SU-DHL-6 (cell line): ENCODE data around the gene CUL7.

Source experiments
- EZH2phosphoT487 ChIP-seq: fragments of 200-600 bp; sonication (generic), shearing (Covaris generic); conservative IDR thresholded peaks from 2 replicates; pipeline ENCODE4 v1.6.1; 2018; ENCODE audit warnings: mild to moderate bottlenecking, antibody characterized with exemption, low read length, moderate library complexity, mixed read lengths
- TF ChIP-seq, protein P1 (sequence below): fragments of 200-600 bp; sonication (generic); IDR thresholded peaks from one replicate; pipeline ENCODE4 v1.5.1; 2017; ENCODE audit warnings: antibody characterized with exemption, mild to moderate bottlenecking, low read length, moderate library complexity; ENCODE audit not compliant: insufficient read depth, poor library complexity, severe bottlenecking

- TF ChIP-seq, protein P1, sequence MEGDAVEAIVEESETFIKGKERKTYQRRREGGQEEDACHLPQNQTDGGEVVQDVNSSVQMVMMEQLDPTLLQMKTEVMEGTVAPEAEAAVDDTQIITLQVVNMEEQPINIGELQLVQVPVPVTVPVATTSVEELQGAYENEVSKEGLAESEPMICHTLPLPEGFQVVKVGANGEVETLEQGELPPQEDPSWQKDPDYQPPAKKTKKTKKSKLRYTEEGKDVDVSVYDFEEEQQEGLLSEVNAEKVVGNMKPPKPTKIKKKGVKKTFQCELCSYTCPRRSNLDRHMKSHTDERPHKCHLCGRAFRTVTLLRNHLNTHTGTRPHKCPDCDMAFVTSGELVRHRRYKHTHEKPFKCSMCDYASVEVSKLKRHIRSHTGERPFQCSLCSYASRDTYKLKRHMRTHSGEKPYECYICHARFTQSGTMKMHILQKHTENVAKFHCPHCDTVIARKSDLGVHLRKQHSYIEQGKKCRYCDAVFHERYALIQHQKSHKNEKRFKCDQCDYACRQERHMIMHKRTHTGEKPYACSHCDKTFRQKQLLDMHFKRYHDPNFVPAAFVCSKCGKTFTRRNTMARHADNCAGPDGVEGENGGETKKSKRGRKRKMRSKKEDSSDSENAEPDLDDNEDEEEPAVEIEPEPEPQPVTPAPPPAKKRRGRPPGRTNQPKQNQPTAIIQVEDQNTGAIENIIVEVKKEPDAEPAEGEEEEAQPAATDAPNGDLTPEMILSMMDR: no peak
- TF ChIP-seq EZH2phosphoT487: no peak
Observed at GRCh38 chr6:43089874-43090558, 36.4 kb upstream of the CUL7 start.
